Measurements from ENCODE around the gene GEMIN5.
"Not testable (repeated sequence)": the region's sequence is repeated elsewhere in the genome, so short reads cannot be mapped to it uniquely, and the experiment has no call there.

GEMIN5 gene, protein sequence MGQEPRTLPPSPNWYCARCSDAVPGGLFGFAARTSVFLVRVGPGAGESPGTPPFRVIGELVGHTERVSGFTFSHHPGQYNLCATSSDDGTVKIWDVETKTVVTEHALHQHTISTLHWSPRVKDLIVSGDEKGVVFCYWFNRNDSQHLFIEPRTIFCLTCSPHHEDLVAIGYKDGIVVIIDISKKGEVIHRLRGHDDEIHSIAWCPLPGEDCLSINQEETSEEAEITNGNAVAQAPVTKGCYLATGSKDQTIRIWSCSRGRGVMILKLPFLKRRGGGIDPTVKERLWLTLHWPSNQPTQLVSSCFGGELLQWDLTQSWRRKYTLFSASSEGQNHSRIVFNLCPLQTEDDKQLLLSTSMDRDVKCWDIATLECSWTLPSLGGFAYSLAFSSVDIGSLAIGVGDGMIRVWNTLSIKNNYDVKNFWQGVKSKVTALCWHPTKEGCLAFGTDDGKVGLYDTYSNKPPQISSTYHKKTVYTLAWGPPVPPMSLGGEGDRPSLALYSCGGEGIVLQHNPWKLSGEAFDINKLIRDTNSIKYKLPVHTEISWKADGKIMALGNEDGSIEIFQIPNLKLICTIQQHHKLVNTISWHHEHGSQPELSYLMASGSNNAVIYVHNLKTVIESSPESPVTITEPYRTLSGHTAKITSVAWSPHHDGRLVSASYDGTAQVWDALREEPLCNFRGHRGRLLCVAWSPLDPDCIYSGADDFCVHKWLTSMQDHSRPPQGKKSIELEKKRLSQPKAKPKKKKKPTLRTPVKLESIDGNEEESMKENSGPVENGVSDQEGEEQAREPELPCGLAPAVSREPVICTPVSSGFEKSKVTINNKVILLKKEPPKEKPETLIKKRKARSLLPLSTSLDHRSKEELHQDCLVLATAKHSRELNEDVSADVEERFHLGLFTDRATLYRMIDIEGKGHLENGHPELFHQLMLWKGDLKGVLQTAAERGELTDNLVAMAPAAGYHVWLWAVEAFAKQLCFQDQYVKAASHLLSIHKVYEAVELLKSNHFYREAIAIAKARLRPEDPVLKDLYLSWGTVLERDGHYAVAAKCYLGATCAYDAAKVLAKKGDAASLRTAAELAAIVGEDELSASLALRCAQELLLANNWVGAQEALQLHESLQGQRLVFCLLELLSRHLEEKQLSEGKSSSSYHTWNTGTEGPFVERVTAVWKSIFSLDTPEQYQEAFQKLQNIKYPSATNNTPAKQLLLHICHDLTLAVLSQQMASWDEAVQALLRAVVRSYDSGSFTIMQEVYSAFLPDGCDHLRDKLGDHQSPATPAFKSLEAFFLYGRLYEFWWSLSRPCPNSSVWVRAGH (N-terminal part only)

DNA sequence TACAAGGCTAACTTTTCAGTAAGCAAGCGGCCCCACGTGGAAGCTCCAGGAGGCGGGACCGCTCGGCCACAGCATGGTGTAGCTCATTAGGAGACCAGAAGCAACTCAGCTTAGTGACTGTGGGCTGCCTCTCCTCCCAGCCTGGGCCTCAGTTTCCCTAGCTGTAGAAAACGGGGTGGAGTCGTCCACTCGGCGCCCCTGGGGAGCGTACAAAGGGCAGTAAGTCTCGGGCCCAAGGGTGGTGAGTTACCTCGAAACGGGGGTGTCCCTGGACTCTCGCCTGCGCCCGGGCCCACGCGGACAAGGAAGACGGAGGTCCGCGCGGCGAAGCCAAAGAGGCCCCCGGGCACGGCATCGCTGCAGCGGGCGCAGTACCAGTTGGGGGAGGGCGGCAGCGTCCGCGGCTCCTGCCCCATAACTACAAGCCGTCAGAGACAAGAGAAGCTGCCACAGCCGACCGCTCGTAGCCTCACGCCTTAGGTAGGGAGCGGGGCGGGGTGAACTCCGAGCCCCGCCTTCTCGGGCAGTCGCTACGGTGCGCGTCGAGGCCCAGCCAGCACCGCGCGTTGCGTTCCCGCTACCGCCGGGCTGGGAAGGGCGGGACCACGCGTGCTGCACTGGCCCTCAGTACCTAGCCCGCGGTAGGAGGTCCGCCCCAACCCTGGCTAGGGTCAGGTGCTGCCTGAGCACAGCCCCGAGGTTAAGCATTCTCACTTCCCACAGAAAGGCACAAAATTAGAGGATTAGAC, at the start of gene GEMIN5:
TSS of gene GEMIN5 (minus strand) at position 494 of the 749 bp plus-strand sequence. CDS start at position 416, 78 bp downstream.
- H3K36me3 Mint-ChIP-seq (ENCODE audit: low read depth), result peaks cover 18% of the 10 kb centered on the region
- peak within 1 kb of the TSS; percentile 85 for H3K27ac Mint-ChIP-seq
- H3K4me3 Mint-ChIP-seq, result peak within 1 kb of the TSS; percentile 91
- no peaks in the 10 kb centered on the region for H3K9me3 Mint-ChIP-seq
- H3K4me1 Mint-ChIP-seq (ENCODE audit: low read depth), result peaks cover 30% of the 10 kb centered on the region
- H3K27me3 Mint-ChIP-seq (ENCODE audit: low read depth), result no peaks in the 10 kb centered on the region

DNA sequence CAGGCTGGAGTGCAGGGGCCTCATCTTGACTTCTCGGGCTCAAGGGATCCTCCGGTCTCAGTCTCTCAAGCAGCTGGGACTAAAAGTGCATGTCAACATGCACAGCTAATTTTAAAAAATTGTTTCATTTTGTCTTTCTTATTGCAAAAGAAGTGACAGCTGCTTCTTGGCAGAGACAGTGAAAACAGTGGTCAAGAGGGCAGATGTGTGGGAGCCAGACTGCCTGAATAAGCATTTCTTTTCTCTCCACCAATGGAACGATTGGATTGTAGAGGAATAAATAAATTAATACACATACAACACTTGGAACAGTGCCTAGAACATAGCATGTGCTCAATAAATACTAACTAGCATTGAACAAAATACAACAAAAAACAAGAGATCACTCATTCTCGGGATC, 48.1 kb upstream of the GEMIN5 start:
- Mint-ChIP-seq H3K4me1 (ENCODE audit: low read depth) (no peaks in the 10 kb centered on the region), H3K4me3 (no peak overlapping the region), H3K36me3 (ENCODE audit: low read depth) (no peaks in the 10 kb centered on the region), H3K27me3 (ENCODE audit: low read depth) (peaks cover 20% of the 10 kb centered on the region), H3K9me3 (no peaks in the 10 kb centered on the region), H3K27ac (no peak overlapping the region)

DNA sequence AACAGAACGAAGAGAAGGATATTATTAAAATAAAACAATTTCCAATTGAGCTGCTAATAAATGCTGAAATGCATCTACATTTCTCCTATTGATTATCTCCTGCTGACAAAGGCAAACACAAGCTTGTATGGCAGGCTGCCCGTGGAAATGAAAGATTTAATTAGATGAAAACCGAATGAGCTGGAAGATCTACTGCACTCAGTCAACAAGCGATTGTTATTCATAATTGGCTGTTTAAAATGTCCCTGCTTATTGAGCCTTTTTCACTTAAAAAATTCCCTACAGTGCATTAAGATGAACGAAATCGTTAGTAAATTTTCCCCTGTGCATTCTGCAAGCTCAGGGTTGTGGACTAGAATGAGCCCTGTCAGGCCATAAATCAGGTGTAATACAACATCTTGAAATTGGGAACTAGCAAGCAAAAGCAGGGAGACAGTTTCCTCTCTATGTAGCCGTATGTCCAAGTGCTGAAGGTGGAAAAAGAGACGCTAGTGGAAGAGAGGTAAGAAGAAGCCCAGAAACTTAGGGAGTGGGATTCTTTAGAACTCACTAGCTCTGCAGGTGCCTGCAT, 47.0 kb upstream of the GEMIN5 start:
- no peaks in the 10 kb centered on the region for H3K9me3 Mint-ChIP-seq
- H3K36me3 Mint-ChIP-seq (ENCODE audit: low read depth), result no peaks in the 10 kb centered on the region
- H3K27ac Mint-ChIP-seq, result no peak overlapping the region
- H3K27me3 Mint-ChIP-seq (ENCODE audit: low read depth), result peaks cover 20% of the 10 kb centered on the region
- H3K4me3 Mint-ChIP-seq, result no peak overlapping the region
- no peaks in the 10 kb centered on the region for H3K4me1 Mint-ChIP-seq (ENCODE audit: low read depth)

DNA sequence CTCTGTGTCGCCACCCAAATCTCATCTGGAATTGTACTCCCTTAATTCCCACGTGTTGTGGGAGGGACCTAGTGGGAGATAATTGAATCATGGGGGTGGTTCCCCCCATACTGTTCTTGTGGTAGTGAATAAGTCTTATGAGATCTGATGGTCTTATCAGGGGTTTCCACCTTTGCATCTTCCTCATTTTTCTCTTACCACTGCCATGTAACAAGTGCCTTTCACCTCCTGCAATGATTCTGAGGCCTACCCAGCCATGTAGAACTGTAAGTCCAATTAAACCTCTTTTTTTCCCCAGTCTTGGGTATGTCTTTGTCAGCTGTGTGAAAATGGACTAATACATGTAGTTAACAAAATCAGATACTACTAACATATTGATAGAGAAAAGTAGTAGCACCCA, 40.3 kb upstream of the GEMIN5 start:
- H3K4me3 Mint-ChIP-seq; H3K9me3 Mint-ChIP-seq; H3K27ac Mint-ChIP-seq; H3K36me3 Mint-ChIP-seq (ENCODE audit: low read depth); H3K27me3 Mint-ChIP-seq (ENCODE audit: low read depth); H3K4me1 Mint-ChIP-seq (ENCODE audit: low read depth): not testable (repeated sequence)

DNA sequence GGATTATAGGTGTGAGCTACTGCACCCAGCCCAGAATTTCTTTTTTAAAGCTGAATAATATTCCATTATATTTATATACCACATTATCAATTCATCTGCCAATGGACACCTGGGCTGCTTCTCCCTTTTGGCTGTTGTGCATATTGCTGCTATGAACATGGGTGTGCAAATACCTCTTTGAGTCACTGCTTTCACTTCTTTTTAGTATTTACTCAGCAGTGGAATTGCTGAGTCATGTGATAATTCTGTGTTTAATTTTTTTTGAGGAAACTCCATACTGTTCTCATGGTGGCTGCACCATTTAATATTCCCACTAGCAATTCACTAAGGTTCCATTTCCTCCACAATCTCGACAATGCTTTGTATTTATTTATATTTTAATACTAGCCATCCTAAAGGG, 39.4 kb upstream of the GEMIN5 start:
- no peak overlapping the region for H3K4me3 Mint-ChIP-seq
- no peaks in the 10 kb centered on the region for H3K27me3 Mint-ChIP-seq (ENCODE audit: low read depth)
- no peak overlapping the region for H3K27ac Mint-ChIP-seq
- H3K36me3 Mint-ChIP-seq (ENCODE audit: low read depth), result peaks cover 3% of the 10 kb centered on the region
- no peaks in the 10 kb centered on the region for H3K9me3 Mint-ChIP-seq
- H3K4me1 Mint-ChIP-seq (ENCODE audit: low read depth), result no peaks in the 10 kb centered on the region

DNA sequence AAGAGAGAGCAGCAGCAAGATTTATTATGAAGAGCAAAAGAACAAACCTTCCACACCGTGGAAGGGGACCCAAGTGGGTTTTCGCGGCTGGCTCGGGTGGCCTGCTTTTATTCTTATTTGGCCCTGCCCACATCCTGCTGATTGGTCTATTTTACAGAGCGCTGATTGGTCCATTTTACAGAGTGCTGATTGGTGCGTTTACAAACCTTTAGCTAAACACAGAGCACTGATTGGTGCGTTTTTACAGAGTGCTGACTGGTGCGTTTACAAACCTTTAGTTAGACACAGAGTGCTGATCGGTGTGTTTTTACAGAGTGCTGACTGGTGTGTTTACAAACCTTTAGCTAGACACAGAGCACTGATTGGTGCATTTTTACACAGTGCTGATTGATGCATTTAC, 38.1 kb upstream of the GEMIN5 start:
- H3K9me3 Mint-ChIP-seq; H3K27ac Mint-ChIP-seq; H3K4me3 Mint-ChIP-seq; H3K4me1 Mint-ChIP-seq (ENCODE audit: low read depth); H3K36me3 Mint-ChIP-seq (ENCODE audit: low read depth); H3K27me3 Mint-ChIP-seq (ENCODE audit: low read depth): not testable (repeated sequence)

DNA sequence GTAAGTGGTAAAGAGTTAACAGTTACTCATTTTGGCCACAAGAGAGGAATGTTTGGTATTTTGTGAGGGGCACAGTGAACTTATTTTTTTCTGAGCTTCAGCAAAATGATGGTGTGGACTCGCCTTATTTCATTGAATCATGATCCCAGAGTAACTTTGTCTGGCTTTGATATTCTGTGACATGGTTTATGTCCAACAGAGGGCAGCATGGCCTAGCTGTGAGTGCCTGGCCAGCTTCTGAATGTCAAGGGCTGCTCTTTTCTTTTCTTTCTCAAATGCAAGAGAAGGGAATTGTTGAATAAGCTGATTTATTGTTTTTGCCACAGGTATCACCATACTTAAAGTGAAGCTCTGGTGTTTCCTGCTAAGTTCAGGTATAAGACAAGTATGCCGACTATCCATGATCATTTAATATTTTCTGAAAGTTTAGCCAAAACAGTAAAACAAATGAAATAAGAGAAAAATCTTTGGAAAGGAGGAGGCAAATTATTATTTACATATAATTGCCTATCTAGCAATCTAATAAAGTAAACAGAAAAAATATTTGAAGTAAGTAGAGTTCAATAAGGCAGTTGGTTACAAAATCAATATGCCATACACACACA, 34.6 kb upstream of the GEMIN5 start:
- Mint-ChIP-seq H3K9me3 (no peaks in the 10 kb centered on the region), H3K27me3 (ENCODE audit: low read depth) (no peaks in the 10 kb centered on the region), H3K36me3 (ENCODE audit: low read depth) (peaks cover 13% of the 10 kb centered on the region), H3K4me1 (ENCODE audit: low read depth) (no peaks in the 10 kb centered on the region), H3K4me3 (no peak overlapping the region), H3K27ac (no peak overlapping the region)

DNA sequence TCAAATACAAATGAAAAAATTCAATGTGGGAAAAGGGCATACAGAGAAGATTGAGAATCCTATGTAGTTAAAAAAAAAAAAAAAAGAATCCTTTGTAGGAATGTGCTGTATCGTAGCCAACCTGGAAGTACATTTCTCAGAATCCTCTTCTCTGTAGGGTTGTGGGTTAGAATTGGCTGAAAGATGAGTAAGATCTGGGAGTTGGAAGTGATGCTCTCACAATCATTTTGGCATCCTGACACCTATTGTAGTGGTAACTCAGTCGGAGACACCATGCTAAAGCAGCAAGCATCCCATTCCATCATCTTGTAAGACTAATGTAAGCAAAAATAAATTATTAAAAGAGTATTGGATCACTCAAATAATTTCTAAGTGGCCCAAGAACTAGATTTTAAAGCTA, 33.5 kb upstream of the GEMIN5 start:
- H3K27me3 Mint-ChIP-seq (ENCODE audit: low read depth), result no peaks in the 10 kb centered on the region
- H3K9me3 Mint-ChIP-seq, result no peaks in the 10 kb centered on the region
- H3K4me1 Mint-ChIP-seq (ENCODE audit: low read depth), result no peaks in the 10 kb centered on the region
- H3K27ac Mint-ChIP-seq, result no peak overlapping the region
- H3K36me3 Mint-ChIP-seq (ENCODE audit: low read depth), result peaks cover 15% of the 10 kb centered on the region
- no peak overlapping the region for H3K4me3 Mint-ChIP-seq

DNA sequence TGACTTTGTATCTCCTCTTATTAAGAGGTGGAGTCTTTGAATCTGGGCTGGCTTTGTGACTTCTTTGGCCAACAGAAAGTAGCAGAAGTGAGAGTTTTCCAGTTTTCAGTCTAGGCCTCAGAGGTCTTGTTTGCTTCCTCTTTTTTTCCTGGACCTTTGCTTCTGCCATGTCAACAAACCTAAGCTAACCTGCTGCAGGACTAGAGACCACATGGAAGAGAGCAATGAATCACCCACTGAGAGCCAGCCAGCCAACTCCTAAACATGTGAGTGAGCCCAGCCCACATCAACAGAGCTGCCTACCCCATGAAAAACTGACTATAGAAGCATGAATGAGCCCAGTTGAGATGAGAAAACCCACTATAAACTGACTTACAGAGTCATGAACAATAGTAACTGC, 32.7 kb upstream of the GEMIN5 start:
- Mint-ChIP-seq H3K27ac (no peak overlapping the region), H3K36me3 (ENCODE audit: low read depth) (peaks cover 17% of the 10 kb centered on the region), H3K4me1 (ENCODE audit: low read depth) (peaks cover 4% of the 10 kb centered on the region), H3K27me3 (ENCODE audit: low read depth) (no peaks in the 10 kb centered on the region), H3K9me3 (no peaks in the 10 kb centered on the region), H3K4me3 (no peak overlapping the region)

DNA sequence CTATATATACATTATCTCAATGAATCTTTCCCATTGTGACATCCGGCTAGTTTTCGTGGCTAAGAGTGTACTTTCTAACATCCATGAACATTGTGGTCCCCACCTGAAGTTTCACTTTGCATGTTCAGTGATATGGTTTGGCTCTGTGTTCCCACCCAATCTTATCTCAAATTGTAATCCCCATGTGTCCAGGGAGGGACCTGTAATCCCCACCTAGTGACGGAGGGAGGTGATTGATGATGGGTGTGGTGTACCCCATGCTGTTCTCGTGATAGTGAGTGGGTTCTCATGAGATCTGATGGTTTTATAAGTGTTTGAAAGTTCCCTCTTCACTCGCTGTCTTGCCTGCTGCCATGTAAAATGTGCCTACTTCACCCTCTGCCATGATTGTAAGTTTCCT, 30.9 kb upstream of the GEMIN5 start:
- Mint-ChIP-seq H3K36me3 (ENCODE audit: low read depth) (peaks cover 22% of the 10 kb centered on the region), H3K27me3 (ENCODE audit: low read depth) (no peaks in the 10 kb centered on the region), H3K4me1 (ENCODE audit: low read depth) (peaks cover 7% of the 10 kb centered on the region), H3K4me3 (no peak overlapping the region), H3K27ac (no peak overlapping the region), H3K9me3 (no peaks in the 10 kb centered on the region)

DNA sequence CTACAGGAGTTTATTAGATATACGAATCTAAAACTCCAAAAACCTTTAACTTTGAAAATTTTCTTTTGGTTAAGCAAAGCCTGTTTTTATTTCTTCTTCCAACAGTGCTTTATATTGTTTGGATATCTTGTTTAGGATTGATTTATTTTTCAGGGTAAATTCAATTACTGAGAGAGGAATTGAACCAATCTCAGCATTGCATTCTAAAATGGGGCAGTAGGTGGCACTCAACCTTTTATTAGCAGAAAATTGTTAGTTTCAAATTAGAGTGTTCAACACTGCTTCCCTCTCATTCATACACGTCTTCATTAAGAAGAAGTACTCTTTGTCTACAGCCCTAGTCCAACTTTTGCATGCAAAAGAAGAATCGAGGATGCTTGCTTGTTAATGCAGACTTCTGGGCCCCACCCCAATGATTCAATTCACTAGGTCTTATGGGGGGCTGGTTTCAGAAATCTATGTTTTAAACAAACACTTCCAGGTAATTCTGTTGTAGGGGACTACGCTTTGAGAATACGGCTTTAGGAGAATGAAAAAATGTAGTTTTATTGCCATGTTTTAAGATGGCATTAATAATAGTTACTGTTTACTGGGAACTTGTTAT, 29.5 kb upstream of the GEMIN5 start:
- Mint-ChIP-seq H3K4me3 (no peak overlapping the region), H3K36me3 (ENCODE audit: low read depth) (peaks cover 28% of the 10 kb centered on the region), H3K4me1 (ENCODE audit: low read depth) (peaks cover 7% of the 10 kb centered on the region), H3K27ac (no peak overlapping the region), H3K27me3 (ENCODE audit: low read depth) (no peaks in the 10 kb centered on the region), H3K9me3 (no peaks in the 10 kb centered on the region)

DNA sequence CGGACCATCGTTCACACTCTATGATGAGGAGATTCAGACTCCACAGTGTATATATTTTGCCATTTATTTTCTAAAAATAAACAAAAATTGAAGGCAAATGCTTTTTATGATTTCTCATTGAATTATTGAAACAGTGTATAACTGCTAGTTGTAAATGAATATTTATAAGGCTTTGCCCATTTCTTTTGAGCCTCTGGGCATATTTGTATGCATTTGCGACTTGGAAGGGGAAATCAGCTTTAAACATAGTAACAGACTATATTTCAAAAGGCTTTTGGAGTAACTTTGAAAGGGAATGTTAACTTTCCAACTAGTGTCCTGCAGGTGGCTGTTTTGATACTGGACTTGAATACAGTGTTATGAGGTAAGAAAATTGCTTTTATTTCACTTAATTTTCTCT, 28.9 kb upstream of the GEMIN5 start:
- Mint-ChIP-seq H3K4me1 (ENCODE audit: low read depth) (peaks cover 7% of the 10 kb centered on the region), H3K9me3 (no peaks in the 10 kb centered on the region), H3K27ac (no peak overlapping the region), H3K4me3 (no peak overlapping the region), H3K27me3 (ENCODE audit: low read depth) (no peaks in the 10 kb centered on the region), H3K36me3 (ENCODE audit: low read depth) (peaks cover 29% of the 10 kb centered on the region)

Data from T-helper 1 cell treated with Interleukin-12 subunit alpha and Interleukin-12 subunit beta and Interleukin-4 antibody, amounts not matched to agents 30 μg/mL and 1 μg/mL, for 36 hours (primary cell).